Measurements from ENCODE around the gene SMAP1. TPM values are rescaled to one million over a fixed set of nuclear protein-coding genes. Genes with fewer than 3 reads are reported as not detected.
"Not testable (repeated sequence)": the region's sequence is repeated elsewhere in the genome, so short reads cannot be mapped to it uniquely, and the experiment has no call there.

Gene SMAP1
- polyA plus RNA-seq, 1 donor, result 25.0 TPM

DNA sequence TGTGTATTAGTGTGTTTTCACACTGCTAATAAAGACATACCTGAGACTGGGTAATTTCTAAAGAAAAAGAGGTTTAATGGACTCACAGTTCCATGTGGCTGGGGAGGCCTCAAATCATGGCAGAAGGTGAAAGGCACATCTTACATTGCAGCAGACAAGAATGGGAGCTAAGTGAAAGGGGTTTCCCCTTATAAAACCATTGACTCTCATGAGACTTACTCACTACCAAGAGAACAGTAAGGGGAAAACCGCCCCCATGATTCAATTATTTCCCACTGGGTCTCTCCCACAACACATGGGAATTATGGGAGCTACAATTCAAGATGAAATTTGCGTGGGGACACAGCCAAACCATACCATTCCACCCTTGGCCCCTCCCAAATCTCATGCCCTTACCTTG is 73.1 kb downstream of the SMAP1 start:
- not testable (repeated sequence) for DNase-seq (ENCODE audit: low read depth)

DNA sequence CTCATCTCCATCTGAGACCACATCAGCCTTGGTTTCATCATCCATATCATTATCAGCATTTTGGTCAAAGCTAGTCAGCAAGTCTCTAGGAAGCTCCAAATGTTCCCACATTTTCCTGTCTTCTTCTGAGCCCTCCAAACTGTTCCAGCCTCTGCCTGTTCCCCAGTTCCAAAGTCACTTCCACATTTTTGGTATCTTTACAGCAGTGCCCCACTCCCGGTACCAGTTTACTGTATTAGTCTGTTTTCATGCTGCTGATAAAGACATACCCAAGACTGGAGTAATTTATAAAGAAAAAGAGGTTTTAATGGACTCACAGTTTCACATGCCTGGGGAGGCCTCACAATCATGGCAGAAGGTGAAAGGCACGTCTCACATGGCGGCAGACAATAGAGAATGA is 74.8 kb downstream of the SMAP1 start:
- DNase-seq (ENCODE audit: low read depth), result not testable (repeated sequence)

DNA sequence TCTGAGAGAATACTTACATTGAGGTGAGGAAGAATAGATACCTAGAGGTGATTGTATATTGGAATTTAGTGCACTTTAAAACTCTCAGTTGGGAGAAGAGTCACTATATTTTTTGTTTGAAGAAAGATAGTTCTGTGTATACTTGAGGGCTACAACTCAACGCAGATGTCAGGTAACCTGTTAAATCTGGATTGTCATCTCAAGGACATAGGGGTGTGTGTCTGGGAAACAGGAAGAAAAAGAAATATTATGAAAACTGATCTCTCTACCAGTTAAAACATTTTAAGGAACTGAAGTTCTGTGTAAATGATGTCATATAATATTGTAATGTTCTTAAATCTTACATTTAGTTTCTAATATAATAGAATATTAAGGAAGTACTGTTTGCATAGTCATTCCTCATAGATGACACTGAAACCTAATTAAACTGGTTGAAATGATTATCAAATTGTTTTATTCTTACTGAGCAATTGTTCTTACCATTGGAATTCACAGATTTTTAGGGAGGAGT is 86.2 kb downstream of the SMAP1 start:
- DNase-seq (ENCODE audit: low read depth), result no peak

DNA sequence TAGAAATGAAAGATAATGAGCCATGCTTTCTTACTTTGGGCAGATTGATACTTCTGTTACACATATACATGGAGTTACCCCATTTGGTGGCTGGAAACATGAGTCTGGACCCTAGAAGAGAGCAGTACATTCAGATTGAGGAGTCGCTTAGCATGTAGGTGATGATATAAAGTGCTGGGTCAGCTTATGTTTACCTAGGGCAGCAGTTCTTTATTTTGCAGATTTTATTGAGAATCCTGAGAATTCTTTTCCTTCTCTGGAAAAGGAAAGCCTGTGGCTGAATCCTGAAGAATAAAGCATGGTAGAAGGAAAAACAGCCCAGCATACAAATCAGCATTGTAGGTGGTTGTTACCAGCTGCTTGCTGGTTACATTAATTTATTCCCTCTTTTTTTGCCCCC is 91.2 kb downstream of the SMAP1 start:
- no peak for DNase-seq (ENCODE audit: low read depth)

DNA sequence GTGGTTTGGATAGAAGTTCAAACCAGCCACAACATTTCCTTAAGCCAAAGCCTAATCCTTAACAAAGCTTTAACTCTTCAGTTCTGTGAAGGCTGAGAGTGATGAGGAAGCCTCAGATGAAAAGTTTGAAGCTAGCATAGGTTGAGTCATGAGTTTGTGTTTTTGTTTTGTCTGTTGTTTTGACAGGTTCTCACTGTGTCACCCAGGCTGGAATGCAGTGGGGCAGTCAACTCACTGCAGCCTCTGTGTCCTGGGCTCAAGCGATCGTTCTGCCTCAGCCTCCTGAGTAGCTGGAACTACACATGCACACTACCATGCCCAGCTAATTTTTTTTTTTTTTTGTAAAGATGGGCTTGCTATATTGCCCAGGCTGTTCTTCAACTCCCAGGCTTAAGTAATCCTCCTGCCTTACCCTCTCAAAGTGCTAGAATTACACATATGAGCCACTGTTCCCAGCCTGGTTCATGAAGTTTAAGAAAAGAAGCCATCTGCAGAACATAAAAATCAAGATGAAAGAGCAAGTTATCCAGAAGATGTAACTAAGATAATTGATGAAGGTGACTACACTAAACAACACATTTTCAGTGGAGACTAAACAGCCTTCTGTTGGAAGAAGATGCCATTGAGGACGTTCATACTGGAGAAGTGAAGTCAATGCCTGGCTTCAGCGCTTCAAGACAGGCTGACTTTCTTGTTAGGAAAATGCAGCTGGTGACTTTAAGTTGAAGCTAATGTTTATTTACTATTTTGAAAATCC is 96.2 kb downstream of the SMAP1 start:
- no peak for DNase-seq (ENCODE audit: low read depth)

DNA sequence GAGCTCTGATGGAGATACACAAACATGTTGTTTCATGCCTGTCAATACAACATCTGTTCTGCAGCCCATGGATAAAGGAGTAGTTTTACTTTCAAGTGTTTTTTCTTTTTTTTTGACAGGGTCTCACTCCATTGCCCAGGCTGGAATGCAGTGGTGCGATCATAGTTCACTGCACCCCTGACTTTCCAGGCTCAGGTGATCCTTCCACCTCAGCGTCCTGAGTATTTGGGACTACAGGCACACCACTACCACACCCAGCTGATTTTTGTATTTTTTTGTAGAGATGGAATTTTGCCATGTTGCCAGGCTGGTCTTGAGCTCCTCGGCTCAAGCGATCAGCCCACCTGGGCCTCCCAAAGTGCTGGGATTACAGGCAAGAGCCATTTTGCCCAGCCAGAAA is 97.0 kb downstream of the SMAP1 start:
- no peak for DNase-seq (ENCODE audit: low read depth)

DNA sequence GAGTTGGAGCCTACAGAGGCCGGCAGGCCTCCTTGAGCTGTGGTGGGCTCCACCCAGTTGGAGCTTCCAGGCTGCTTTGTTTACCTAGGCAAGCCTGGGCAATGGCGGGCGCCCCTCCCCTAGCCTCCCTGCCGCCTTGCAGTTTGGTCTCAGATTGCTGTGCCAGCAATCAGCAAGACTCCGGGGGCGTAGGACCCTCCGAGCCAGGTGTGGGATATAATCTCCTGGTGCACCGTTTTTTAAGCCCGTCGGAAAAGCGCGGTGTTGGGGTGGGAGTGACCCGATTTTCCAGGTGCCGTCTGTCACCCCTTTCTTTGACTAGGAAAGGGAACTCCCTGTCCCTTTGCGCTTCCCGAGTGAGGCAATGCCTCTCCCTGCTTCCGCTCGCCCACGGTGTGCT is 103.7 kb downstream of the SMAP1 start:
- not testable (repeated sequence) for DNase-seq (ENCODE audit: low read depth)

DNA sequence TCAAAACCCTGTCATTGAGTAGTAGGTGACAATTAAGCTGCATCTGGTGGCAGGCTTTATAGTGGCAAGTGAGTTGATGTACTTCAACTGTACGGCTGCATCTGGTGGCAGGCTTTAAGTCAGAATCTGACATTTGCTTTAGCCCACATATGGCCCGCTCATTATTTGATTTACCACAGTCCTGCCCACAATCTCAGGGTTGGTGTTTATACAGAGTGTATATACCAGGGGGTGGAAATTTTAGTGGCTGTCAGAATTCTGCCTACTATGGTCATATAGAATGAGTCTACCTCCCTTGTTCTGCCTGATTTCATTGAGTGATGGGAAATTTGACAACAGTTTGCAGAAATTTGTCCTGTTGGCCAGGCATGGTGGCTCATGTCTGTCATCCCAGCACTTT is 112.3 kb downstream of the SMAP1 start:
- DNase-seq (ENCODE audit: low read depth), result no peak

DNA sequence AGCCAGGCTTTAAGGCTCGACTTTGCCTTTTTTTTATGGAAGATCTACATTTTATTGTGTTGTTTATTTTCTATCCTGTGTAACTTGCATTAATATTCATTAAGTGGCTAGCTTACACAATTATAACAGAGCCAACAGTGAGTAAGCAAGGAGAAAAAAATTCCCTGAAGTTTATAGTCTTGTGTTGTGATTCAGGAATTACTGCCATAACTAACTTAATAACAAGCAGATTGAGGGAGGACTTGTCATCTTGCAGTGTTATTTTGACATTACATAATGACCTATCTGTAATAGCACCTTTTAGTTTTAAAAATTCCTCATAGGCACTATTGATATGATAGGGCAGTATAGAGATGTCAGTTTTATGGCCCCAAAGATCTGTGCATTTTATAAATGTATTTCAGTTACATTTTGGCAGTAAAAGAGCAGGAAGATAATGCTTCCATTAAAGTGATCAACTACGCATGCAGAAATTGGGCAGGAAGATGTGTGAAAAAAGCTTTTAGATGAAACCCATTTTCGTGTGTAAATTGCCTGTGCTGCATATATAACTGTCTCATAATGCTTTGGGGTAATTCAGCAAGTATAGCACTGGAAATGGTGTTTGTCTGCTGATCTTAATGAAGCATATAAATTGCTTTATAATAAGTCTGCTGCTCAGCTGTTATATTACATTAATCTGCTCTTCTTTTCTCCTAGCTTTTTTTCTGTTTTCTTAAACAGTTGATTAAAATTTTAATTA is 123.0 kb downstream of the SMAP1 start:
- DNase-seq (ENCODE audit: low read depth), result no peak

DNA sequence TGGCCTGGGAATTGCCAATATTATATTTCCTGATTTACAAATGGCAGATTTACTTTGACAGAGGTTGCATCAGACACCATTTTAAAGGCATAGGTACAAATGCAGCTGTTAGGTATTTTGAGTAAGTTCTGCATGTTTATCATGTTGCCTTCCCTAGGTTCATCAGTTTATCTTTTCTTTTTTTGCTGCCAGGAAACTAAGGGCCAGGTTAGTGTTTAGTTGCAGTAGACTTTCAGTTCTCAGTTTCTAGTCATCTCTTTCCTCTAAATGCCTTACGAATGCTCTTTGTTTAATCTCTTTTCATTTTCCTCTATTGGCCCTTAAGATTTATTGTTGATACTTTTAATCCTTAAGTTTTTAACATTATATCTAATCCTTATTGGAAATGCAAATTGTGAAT is 129.9 kb downstream of the SMAP1 start:
- DNase-seq (ENCODE audit: low read depth), result no peak

DNA sequence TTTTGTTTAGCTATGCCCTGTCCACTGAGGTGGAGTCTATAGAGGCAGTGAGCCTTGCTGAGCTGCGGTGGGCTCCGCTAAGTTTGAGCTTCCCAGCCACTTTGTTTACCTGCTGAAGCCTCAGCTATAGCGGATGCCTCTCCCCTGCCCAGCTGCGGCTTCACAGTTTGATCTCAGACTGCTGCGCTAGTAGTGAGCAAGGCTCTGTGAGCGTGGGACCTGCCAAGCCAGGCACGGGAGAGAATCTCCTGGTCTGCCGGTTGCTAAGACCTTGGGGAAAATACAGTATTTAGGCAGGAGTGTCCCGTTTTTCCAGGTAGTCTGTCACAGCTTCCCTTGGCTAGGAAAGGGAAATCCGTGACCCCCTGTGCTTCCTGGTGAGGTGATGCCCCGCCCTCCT is 138.4 kb downstream of the SMAP1 start:
- no peak for DNase-seq (ENCODE audit: low read depth)

DNA sequence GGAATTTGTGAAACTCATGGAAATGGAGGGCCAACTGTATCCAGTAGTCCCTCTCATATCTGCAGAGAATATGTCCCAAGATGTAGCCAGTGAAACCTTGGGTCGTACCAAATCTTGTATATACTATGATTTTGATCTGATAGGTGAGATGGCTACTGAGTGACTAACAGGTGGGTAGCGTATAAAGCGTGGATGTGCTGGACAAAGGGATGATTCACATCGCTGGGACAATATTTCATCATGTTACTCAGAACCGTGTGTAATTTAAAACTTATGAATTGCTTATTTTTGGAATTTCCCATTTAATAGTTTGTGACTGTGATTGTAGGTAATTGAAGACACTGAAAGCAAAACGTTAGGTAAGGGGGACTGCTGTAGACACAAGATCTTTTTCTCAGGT is 144.1 kb downstream of the SMAP1 start:
- no peak for DNase-seq (ENCODE audit: low read depth)

DNA sequence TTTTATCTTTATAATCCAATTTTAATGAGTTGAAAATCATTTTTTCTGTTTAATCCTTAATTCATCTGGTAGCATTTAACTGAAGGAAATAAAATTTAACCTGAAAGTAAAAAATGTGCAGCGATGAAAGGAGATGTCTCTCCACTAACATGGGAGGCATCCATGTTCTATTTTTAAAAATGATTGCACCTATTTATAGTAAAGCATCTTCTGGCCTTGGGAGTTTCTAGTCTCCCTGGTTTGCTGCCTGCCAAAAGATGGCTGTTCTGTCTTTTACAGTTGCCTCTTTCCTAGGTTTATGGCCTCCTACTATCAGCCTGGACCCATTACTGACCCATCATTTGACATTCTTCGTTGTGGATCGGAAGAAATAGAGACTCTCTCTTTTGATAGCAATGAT is 146.2 kb downstream of the SMAP1 start:
- DNase-seq (ENCODE audit: low read depth), result no peak

DNA sequence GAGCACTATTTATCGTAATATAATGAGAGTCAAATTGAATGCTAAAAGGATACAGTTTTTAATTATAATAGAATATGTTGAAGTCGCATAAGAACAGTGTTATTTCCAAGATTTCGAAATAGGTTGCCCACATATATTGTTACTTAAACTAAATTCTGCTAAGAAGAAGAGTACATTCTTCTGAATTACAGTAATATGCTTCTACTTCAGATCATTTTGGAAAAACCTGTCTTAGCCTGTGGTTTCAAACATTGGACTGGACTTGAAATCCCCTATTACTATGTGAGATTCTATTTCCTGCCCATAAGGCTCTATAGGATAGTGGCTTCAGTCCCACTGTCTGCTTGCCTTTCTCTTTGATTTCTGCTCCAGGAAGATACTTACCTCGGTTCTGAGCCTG is 152.0 kb downstream of the SMAP1 start:
- DNase-seq (ENCODE audit: low read depth), result no peak

DNA sequence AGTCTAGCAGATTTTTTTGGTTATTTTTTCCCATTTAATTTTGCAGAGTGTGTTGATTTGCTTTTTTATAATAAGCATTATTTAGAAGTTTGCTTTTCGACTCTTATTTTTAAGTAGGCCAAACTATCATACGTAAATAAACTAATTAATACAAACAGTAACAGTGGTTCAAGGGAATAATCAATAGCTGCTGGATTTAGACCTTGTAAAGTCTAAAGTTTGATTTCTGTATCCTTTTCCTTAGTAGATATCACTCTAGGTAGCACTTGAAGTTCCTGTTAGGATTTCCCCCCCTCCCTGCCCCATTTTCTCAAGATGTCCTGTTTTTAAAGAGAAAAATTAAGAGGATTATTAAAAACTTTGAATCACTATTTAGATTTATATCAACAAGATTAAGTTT is 153.1 kb downstream of the SMAP1 start:
- no peak for DNase-seq (ENCODE audit: low read depth)

DNA sequence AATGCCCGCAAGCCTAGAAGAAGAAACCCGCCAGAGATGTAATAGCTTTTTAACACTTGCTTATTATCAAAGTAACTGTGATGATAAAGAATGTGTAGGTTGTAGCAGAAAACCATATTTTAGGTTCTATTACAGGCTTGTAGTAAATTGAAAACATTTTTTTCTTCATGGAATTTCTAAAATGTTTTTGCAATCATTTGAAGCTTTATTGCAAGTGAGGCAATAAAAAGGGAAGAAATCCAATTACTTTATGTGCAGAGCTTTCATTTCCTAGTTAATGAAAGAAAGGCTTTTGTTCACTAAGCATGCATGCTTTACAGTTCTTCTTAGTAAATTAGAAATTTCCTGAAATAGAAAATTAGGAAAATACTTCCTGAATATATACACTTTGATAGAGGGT is 154.1 kb downstream of the SMAP1 start:
- DNase-seq (ENCODE audit: low read depth), result no peak

DNA sequence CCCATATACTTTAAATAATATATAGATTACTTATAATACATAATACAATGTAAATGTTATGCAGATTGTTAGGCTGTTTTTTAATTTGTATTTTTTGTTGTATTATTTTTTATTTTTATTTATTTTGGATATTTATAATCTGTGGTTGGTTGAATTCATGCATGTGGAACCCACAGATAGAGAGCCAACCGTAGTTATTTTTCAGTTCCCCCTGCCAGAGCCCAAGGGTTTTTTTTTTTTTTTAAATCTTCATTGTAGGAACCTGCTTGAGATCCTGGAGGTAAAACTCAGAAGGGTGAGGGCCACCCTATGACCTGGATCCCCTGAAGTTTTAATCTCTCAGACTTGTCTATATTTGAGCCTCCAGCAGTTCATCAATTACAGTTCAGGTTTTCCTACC is 156.0 kb downstream of the SMAP1 start:
- DNase-seq (ENCODE audit: low read depth), result no peak

DNA sequence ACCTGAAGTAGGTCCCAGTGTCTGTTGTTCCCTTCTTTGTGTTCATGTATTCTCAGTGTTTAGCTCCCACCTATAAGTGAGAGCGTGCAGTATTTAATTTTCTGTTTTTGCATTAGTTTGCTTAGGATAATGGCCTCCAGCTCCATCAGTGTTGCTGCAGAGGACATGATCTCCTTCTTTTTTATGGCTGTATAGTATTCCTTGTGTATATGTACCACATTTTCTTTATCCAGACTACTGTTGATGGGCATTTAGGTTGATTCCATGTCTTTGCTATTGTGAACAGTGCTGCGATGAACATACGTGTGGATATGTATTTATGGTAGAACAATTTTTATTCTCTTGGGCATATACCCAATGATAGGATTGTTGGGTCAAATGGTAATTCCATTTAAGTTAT is 163.7 kb downstream of the SMAP1 start:
- DNase-seq (ENCODE audit: low read depth), result no peak

DNA sequence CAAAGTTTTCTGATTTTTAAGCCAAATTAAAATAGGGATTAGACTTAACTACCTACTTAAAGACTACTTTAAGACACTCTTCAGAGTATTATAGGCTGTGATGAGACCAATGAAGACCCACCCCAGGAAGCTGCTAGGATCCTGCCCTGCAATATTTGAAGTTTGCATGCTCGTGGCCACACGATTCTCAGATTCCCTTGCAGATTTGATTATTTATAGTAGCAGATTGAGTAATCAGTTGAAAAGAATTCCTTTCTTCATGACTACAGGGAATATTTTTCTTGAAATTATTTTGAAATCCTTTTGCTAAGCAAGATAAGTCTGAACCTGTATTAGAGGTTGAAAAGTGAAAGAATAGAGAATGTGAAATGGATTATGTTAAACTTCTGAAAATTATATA is 166.8 kb downstream of the SMAP1 start:
- no peak for DNase-seq (ENCODE audit: low read depth)

DNA sequence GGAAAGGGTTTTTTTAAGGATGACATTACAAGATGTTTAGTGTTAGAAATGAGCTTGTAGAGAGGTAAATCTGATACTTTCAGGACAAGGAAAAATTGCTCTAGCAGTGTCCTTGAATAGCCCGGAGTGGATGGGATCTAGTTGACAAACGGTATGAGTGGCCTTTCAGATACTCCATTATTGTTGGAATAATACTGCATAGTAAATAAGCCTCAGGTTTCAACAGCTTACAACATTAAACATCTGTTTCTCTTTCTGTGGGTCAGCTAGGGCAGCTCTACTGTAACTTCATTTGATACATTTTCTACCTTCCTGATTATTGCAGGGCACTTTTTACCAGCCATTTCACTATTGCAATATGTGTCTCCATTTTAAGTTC is 171.2 kb downstream of the SMAP1 start:
- no peak for DNase-seq (ENCODE audit: low read depth)

DNA sequence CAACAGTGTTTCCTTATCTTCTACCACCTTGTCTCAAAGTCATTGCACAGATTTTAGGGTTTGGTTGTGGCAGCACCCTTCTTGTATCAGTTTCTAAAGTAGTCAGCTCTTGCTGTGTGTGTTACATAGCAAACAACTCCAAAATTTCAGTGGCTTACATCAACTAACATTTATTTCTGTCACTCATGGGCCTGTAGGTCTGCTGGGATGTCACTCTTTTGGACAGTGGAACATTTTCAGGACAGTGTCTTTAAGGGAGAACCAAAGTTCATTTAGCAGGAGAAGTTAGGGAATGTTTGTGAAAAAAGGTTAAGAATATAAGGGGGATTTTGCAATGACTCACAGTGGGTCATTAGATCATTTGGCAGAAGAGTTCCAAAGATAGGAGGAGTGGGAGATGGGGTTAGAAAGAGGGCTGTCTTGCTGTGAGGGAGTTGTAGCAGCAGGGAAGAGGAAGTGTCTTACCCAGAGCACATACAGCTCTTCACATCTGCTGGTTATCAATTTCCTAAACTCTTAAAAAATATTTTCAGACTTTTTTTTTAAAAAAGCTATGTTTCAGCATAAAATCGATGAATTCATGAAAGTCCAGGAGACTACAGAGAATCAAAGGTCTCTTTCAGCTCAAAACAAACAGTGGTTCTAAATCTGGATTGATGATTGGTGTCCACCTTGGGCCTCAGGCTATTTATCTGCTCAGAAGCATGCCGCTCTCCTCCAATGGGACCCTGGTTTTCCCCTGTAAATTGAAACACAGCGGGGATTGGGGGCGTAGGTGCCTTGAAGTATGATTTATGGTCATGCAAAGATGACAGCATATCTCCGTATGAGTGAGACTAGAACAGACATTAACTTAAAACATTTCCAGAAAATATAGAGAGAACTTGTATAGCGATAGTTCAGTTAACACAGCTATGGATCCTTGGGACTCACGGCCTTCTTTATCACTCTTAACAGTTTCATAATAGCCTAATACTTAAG is 171.9 kb downstream of the SMAP1 start:
- no peak for DNase-seq (ENCODE audit: low read depth)

DNA sequence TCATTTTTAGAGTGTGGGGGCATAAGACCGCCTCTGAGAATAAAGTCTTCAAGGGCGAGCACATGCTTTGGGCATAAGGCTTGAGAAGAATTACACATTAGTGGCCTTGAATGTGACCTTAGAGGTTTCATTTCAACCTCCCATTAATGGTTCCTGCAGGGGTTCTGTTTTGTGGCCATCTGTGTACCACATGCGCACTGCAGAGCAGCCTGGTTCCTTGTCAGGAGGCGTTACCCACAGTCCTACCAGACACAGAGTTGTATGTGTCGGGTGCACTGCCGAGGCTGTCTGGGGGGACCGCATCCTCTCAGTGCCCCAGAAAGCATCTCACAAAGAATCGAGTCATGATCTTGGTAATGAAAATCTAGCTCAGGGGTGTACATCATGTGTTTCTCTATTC is 173.4 kb downstream of the SMAP1 start:
- DNase-seq (ENCODE audit: low read depth), result no peak

All from forelimb muscle (tissue), 1 donor.